CD4-positive, alpha-beta T cell treated with Interleukin-2 at 100 ng/mL for 4 hours (primary cell): ENCODE data around the gene KIF5A.
"Not testable (repeated sequence)": the region's sequence is repeated elsewhere in the genome, so short reads cannot be mapped to it uniquely, and the experiment has no call there.

Source experiments
- DNase-seq: peaks from one replicate; pipeline ENCODE4 v3.0.0-alpha.2; 2020; ENCODE audit warnings: low spot score

KIF5A gene

DNA sequence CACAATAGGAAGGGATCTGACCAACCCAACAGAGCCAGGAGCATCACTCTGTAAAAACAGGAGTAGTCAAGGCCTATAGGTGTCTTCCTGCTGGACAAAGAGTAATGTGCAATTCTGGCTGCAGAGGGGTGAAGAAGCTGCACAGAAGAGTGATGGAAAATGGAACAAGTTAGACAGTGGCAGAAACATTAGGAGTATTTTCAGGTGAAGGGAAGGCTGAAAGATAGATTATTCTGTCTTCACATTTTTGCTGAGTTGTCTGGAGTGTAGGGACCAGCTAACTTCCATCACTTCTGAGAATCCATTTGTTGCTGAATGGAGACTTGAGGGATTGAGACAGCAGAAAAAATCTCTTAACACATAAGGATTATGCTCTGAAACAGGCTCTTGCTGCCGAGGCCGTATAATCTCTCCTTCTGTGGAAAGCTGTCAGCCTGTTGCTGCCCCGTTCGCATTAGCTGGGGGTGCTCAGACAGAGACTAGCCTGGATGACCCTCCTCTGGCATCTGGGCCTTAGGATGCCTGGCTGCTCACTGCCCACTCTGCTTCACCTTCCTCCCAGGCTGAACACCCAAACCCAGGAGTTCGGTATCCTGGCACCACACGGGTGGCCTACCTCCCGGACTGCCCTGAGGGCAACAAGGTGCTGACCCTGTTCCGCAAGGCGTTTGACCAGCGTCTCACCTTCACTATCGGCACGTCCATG lies 58.3 kb downstream of the KIF5A start:
- no peak for DNase-seq

DNA sequence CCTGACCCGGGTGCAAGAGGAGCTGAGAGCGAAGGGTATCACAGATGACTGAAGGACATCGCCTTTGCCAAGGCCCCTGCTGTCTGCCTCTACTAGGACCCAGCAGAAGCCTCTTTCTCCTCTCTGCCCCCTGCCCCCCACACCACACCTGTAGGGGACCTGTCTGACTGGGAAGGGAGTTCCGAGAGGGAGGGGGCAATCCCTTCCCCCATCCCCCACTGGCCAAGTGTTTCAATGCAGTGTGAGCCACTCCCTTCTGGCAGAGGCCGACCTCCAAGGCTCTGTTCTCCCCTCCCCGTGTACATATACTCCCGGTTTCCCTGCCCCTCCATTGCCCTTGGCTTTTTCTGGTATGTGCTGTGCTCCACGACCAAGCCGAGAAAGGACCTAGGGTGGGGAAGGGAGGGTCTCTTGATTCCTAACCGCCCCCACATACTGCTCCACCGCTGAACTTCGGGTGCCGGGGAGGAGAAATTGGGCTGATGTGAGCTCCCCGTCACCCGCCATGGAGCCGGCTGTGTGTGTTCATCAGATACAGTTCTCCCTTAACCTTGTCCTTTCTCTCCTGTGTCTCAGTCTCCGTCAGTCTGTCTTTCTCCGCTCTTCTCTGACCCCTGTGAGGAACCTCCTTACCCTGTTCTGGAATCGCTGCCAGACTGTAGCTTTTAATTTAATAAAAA lies 59.4 kb downstream of the KIF5A start:
- no peak for DNase-seq

GRCh38 chr12:57609781-57610553 lies 60.1 kb downstream of the KIF5A start:
- DNase-seq = no peak

GRCh38 chr12:57610554-57611107 lies 60.8 kb downstream of the KIF5A start:
- DNase-seq = no peak

DNA sequence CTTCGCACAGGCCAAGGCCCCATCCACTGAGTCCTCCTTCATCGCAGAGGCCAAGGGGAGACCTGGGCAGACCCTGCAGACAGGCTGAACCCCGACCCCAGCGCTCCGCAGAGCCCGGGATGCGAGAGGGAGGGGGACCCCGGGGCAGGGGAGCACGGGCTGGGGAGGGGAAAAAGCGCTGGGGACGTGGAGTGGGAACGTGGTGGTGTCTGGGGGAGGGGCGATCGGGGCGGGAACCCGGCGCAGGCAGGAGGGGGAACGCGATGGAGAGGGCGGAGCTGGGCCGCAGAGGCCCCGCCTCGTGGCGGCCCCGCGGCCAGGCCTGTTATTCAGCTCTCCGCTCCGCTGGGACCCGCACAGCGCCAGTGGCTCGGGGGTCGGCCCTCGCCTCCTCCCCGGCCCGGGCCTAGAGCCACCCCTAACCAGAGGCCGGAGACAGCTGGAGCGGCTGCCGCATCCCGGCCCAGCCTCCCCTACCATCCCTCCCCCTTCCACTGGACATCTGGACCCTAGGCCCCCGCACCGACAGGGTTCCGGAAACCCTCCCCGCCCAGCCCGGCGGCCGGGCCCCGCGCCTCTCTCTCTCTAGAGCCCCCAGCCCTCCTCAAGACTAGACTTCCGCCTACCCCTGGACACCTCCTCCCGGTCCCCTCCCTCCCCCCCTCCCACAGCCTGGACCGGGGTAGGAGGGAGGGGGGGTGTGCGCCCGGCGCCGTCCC lies 61.4 kb downstream of the KIF5A start, which contains the start of gene ARHGEF25:
ARHGEF25 (plus strand) TSS at position 328 of the 719 bp plus-strand sequence. CDS start 460 bp downstream, outside the sequence.
- DNase-seq = peak; percentile 33

DNA sequence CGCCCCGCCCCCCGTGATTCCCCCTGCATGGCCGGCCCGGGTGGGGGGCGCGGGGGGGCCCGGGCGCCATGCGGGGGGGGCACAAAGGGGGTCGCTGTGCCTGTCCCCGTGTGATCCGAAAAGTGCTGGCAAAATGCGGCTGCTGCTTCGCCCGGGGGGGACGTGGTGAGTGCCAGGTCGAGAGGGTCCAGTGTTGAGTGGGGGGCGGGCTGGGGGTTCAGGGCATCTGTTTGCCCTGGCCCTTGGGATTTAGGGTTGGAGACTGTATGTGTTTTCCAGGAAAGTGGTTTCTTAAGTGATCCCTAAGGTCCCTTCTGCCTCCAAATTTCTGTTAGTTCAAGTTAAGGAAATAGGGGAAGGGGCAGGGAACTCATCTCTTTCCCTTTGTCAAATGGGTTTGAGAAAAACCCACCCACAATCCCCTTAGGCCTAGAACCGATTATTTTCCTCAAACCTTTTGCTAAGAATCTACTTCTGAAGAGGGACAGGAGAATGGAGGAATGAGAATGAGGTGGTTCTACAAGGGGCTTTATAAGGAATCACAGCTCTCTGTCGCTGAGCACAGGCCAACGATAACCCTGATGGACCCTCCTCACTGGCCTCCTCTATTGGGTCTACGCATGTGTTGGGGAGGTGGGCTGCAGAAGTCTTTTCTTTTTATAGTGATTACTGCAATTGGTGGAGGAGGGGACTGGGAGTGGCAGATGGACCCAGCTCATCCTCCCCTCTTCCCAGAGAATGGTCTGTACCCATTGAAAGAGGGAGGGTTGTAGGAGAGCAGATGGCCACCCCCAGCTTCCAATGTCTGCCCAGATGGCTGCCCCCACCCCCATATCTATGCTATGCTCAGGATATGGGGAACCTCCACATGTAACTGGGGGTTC lies 62.2 kb downstream of the KIF5A start:
- DNase-seq = no peak

GRCh38 chr12:57612711-57613426 lies 63.0 kb downstream of the KIF5A start:
- DNase-seq = no peak

- DNase-seq = no peak
These were observed 63.7 kb downstream of the KIF5A start for GRCh38 chr12:57613427-57614109.

DNA sequence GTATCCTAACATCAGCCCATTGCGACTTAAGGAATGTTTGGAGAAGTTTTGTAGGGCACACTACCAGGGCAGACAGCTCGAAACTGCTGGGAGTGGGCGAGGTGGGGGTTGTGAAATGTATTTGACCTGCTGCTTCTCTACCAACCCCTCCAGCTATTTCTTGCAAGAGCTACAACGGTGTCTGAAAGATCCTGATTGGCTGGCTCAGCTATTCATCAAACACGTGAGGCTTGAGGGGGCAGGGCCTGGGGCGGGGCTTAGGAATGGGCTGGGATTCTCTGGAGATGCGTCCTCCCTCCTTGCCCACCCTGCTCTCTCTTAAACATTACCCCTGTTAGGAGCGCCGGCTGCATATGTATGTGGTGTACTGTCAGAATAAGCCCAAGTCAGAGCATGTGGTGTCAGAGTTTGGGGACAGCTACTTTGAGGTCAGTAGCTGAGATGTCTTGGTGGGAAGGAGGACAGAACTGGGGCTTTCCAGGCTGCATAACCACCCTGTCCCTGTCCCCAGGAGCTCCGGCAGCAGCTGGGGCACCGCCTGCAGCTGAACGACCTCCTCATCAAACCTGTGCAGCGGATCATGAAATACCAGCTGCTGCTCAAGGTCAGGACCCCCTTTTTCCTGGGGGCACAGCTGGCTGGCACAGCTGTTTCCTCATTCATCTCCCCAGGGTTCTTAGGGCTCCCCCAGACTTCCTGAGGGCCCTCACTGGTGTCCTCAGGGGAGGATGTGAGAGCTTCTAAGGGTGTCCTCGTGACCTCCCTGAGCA lies 64.5 kb downstream of the KIF5A start:
- no peak for DNase-seq

GRCh38 chr12:57614948-57615500 lies 65.2 kb downstream of the KIF5A start:
- DNase-seq = no peak

- no peak for DNase-seq
These were observed 65.8 kb downstream of the KIF5A start for GRCh38 chr12:57615637-57616036.

GRCh38 chr12:57616383-57617101 lies 66.7 kb downstream of the KIF5A start:
- DNase-seq = no peak

DNA sequence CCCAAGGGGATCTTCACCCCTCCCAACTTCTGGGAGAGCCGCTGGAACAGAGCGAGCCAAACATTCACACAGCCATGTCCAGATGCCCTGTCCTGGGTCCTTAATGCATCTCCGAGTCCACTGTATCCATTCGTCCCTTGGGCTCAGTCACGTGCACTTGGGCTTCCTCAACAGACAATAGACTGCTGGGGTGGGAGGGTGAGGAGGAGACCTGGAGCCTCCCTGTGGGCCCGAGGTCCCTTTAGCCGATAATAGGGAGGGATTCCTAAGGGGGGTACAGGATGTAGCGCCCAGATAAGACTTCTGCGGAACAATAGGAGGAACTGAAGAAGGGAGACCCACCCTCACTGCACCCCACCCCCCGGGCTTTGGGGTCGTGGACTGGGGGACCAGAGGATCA lies 68.1 kb downstream of the KIF5A start:
- DNase-seq = no peak

GRCh38 chr12:57618431-57618830 lies 68.6 kb downstream of the KIF5A start:
- not testable (repeated sequence) for DNase-seq

DNA sequence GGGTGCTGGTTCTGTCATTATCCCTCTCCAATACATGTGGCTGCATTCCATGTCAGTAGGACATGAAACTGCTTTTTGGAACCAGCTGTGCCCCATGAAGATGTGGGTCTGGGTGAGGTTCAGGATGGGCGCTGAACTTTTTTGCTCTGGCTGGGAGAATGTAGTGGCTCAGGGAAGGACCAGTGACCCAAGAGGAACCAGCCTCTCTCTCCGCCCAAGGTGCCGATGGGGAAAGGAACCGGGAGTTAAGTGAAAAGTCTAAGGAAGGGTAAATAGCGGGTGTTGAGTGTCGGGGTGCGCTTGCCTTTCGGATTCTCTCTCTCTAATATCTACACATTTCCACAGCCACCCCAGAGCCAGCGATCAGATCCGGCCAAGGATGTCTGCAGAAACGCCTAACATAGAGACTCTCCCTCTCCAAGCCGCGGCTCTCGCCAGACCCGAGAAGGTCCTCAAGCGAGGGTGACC lies 69.2 kb downstream of the KIF5A start:
- DNase-seq = no peak

DNA sequence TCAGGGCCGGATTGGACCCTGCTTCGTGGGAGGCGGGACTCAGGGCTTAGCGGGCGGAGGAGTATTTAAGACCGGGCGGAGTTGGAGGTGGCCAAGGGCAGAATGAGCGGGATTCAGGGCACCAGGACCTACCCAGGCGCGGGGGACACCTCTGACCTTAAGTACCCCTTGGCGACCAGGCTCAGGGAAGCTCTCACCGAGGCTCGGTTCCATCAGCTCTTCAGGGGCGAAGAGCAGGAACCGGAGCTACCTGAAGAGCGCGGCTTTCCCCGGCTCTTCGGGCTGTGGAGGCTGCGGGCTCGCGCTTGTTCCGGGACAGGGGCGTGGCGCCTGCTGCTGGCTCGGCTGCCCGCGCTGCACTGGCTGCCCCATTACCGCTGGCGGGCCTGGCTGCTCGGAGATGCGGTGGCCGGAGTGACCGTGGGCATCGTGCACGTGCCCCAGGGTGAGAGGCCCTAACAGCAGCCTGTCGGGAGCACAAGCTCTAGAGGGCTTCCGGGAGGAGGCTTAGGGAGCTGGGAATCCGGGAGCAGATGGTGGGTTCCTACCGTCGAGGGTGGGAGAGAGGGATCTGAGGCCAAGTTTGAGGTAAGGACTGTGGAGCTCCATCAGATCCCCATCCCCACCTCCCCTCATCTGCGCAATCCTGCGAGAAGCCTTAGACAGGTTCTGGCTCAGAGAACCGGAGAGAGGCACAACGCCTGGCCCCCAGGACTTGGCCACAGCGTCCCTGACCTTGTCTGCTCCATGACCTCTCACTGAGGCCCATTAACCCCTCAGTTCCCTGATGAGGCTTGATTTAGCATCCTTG lies 69.8 kb downstream of the KIF5A start:
- DNase-seq = no peak
